HFF-Myc (cell line): ENCODE data around the gene FAM240A.

ENCODE experiments used
- DNase-seq: peaks from one replicate; pipeline ENCODE4 v3.0.0-alpha.2; 2011; ENCODE audit warnings: low read depth; ENCODE audit errors: extremely low read depth
- H3K4me3 ChIP-seq: replicated peaks from 2 replicates; pipeline ENCODE4 v1.5.1; 2011; ENCODE audit warnings: low read depth, mild to moderate bottlenecking, control low read depth, low read length
- CTCF ChIP-seq: IDR thresholded peaks from 2 replicates; pipeline ENCODE4 v1.5.1; 2012; ENCODE audit warnings: mild to moderate bottlenecking, low read depth, low read length, control low read depth; ENCODE audit errors: missing control alignments

FAM240A gene

GRCh38 chr3:46661776-46662766 lies 49.7 kb downstream of the FAM240A start:
- DNase-seq: no peak
- no peak overlapping the region for H3K4me3 ChIP-seq
- TF ChIP-seq CTCF: no peak

- no peak for TF ChIP-seq CTCF
- no peak overlapping the region for H3K4me3 ChIP-seq
- no peak for DNase-seq
Observed at GRCh38 chr3:46662771-46663551, 50.6 kb downstream of the FAM240A start.

- TF ChIP-seq CTCF: peak; percentile 10
- H3K4me3 ChIP-seq: no peak overlapping the region
- no peak for DNase-seq
Observed at GRCh38 chr3:46663591-46664135, 51.3 kb downstream of the FAM240A start.

- TF ChIP-seq CTCF: no peak
- DNase-seq: no peak
- no peak overlapping the region for H3K4me3 ChIP-seq
Observed at GRCh38 chr3:46664188-46664970, 52.1 kb downstream of the FAM240A start.

- no peak overlapping the region for H3K4me3 ChIP-seq
- TF ChIP-seq CTCF: no peak
- no peak for DNase-seq
Observed at GRCh38 chr3:46664971-46665762, 52.8 kb downstream of the FAM240A start.
